Eye (tissue), 1 donor: ENCODE data around the gene TMEM18.

Source experiments
- DNase-seq: peaks from one replicate; pipeline ENCODE4 v3.0.0-alpha.2; 2015

TMEM18 gene

GRCh38 chr2:650343-651310 is 26.6 kb downstream of the TMEM18 start:
- peak; percentile 45 for DNase-seq

- no peak for DNase-seq
Observed at GRCh38 chr2:649426-650342, 27.5 kb downstream of the TMEM18 start.

GRCh38 chr2:648476-649424 is 28.5 kb downstream of the TMEM18 start:
- peak; percentile 65 for DNase-seq

- DNase-seq = no peak
Observed at GRCh38 chr2:647691-648231, 29.4 kb downstream of the TMEM18 start.

- DNase-seq = no peak
Observed at GRCh38 chr2:647003-647560, 30.1 kb downstream of the TMEM18 start.

GRCh38 chr2:644871-645270 is 32.3 kb downstream of the TMEM18 start:
- DNase-seq = no peak

- DNase-seq = no peak
Observed at GRCh38 chr2:643761-644160, 33.4 kb downstream of the TMEM18 start.

GRCh38 chr2:643334-643733 is 33.9 kb downstream of the TMEM18 start:
- DNase-seq = no peak

- DNase-seq = no peak
Observed at GRCh38 chr2:641872-642815, 35.1 kb downstream of the TMEM18 start.

GRCh38 chr2:641164-641871 is 35.9 kb downstream of the TMEM18 start:
- no peak for DNase-seq

GRCh38 chr2:639703-640102 is 37.5 kb downstream of the TMEM18 start:
- DNase-seq = no peak

- DNase-seq = no peak
Observed at GRCh38 chr2:637804-638203, 39.4 kb downstream of the TMEM18 start.

GRCh38 chr2:637406-637776 is 39.8 kb downstream of the TMEM18 start:
- DNase-seq = no peak

GRCh38 chr2:636641-637405 is 40.4 kb downstream of the TMEM18 start:
- DNase-seq = peak; percentile 95

GRCh38 chr2:635687-636621 is 41.3 kb downstream of the TMEM18 start:
- peak; percentile 76 for DNase-seq

- peak; percentile 48 for DNase-seq
Observed at GRCh38 chr2:634636-635388, 42.4 kb downstream of the TMEM18 start.

GRCh38 chr2:634041-634440 is 43.2 kb downstream of the TMEM18 start:
- DNase-seq = no peak
